Thyroid gland (tissue), 4 donors: ENCODE results near the gene RFX2. TPM values are rescaled to one million over a fixed set of nuclear protein-coding genes. Genes with fewer than 3 reads are reported as not detected.
A peak's percentile ranks its signal among the peaks of the same experiment; 100 is the strongest.

ENCODE experiments used
- DNase-seq, 2 donors: peaks; one replicate each; pipeline ENCODE4 v3.0.0-alpha.2; 2019
- H3K27ac ChIP-seq, 3 donors: fragments of 200-600 bp; sonication (generic); 1 replicate in 2 of 3; 2 replicates in 1 of 3; pipeline ENCODE4 v1.5.1; 2016 to 2019; ENCODE audit warnings: mild to moderate bottlenecking in 1 of 3, moderate library complexity in 1 of 3
- H3K27me3 ChIP-seq: fragments of 200-600 bp; sonication (generic); one replicate; pipeline ENCODE4 v1.5.1; 2019
- H3K36me3 ChIP-seq, 2 donors: fragments of 200-600 bp; sonication (generic); one replicate each; pipeline ENCODE4 v1.5.1; 2016 to 2019
- H3K4me1 ChIP-seq, 2 donors: fragments of 200-600 bp; sonication (generic); one replicate each; pipeline ENCODE4 v1.5.1; 2017 to 2019
- H3K4me3 ChIP-seq, 3 donors: fragments of 200-600 bp; sonication (generic); replicated peaks in 1 of 3; 1 replicate in 2 of 3; 2 replicates in 1 of 3; pipeline ENCODE4 v1.5.1; 2016; ENCODE audit warnings: mild to moderate bottlenecking in 1 of 3
- H3K9me3 ChIP-seq: fragments of 200-600 bp; sonication (generic); one replicate; pipeline ENCODE4 v1.5.1; 2017
- CTCF ChIP-seq, 6 experiments: fragments of 200-600 bp in 3 of 6; fragments of 450-650 bp in 3 of 6; sonication (generic) in 3 of 6; IDR thresholded peaks; one replicate each; pipeline ENCODE4 v1.5.1; 2016 to 2019; ENCODE audit warnings: antibody characterized with exemption in 6 of 6, mild to moderate bottlenecking in 2 of 6, inconsistent platforms in 1 of 6, moderate library complexity in 1 of 6
- POLR2A ChIP-seq, 2 donors: fragments of 450-650 bp; IDR thresholded peaks; one replicate each; pipeline ENCODE4 v1.6.1; 2017; ENCODE audit warnings: antibody characterized with exemption in 2 of 2, mild to moderate bottlenecking in 2 of 2, moderate library complexity in 1 of 2
- WGBS, 2 donors: methylation state at CpG; one replicate each; pipeline ENCODE4 v1.1.5; 2017; 5-methylcytosine and 5-hydroxymethylcytosine counted together
- intact Hi-C: fragments of 100-400 bp; cut with DNase I; formaldehyde crosslinking; loops from one replicate; pipeline ENCODE4 v1.15.1; 2023
- total RNA-seq, 4 donors: library from RNA; depleted of rRNA; stranded (reverse); fragments of >200 nt; gene quantifications; one replicate each; pipeline ENCODE4 v1.2.3, GENCODE V29; 2016

The RFX2 gene
- total RNA-seq, 4 donors from 2014 or later = 4.1 to 10.6 (median 7.7) TPM

- no peak overlapping the region for H3K4me3 ChIP-seq
- 88 to 91% methylated on average over 13 to 14 of the region's 14 CpGs for WGBS, 2 donors
- intact Hi-C loops = no loop called here
- H3K27ac ChIP-seq = peak overlapping the region; percentile 80 to 84 (median 80)
- DNase-seq = no peak
- TF ChIP-seq POLR2A (IDR thresholded peaks at IDR 0.05) (no peak), CTCF (IDR thresholded peaks at IDR 0.05) (no peak)
- H3K36me3 ChIP-seq = no peaks in the 10 kb centered on the region
- no peaks in the 10 kb centered on the region for H3K27me3 ChIP-seq
- no peaks in the 10 kb centered on the region for H3K9me3 ChIP-seq
- peaks cover 19 to 52% of the 10 kb centered on the region in 2 donors for H3K4me1 ChIP-seq
Observed at GRCh38 chr19:6057651-6058517, 52.4 kb downstream of the RFX2 start.

- intact Hi-C loops = no loop called here
- peaks cover 14 to 44% of the 10 kb centered on the region in 2 donors for H3K4me1 ChIP-seq
- 32 to 34% methylated on average over 25 to 28 of the region's 28 CpGs for WGBS, 2 donors
Observed at GRCh38 chr19:6056801-6057650, 53.3 kb downstream of the RFX2 start.

GRCh38 chr19:6056282-6056741, 54.0 kb downstream of the RFX2 start:
- H3K27me3 ChIP-seq = no peaks in the 10 kb centered on the region
- H3K9me3 ChIP-seq = no peaks in the 10 kb centered on the region
- intact Hi-C loops = no loop called here
- no peak overlapping the region for H3K4me3 ChIP-seq
- peak overlapping the region; percentile 80 to 84 (median 80) for H3K27ac ChIP-seq
- WGBS, 2 donors = 85 to 90% methylated on average over 8 of the region's 8 CpGs
- TF ChIP-seq POLR2A (IDR thresholded peaks at IDR 0.05) (no peak), CTCF (IDR thresholded peaks at IDR 0.05) (no peak)
- no peaks in the 10 kb centered on the region for H3K36me3 ChIP-seq
- no peak for DNase-seq
- H3K4me1 ChIP-seq = peaks cover 14 to 38% of the 10 kb centered on the region in 2 donors

More at GRCh38 chr19:6056801-6057650, 53.3 kb downstream of the RFX2 start:
- Histone ChIP-seq H3K36me3 (no peaks in the 10 kb centered on the region), H3K4me3 (no peak overlapping the region), H3K27ac (peak overlapping the region; percentile 80 to 84 (median 80)), H3K27me3 (no peaks in the 10 kb centered on the region), H3K9me3 (no peaks in the 10 kb centered on the region)
- TF ChIP-seq POLR2A (IDR thresholded peaks at IDR 0.05) (no peak), CTCF (IDR thresholded peaks at IDR 0.05) (no peak)
- peak; percentile 48 to 49 for DNase-seq

GRCh38 chr19:6055013-6055795, 55.1 kb downstream of the RFX2 start:
- H3K27me3 ChIP-seq = no peaks in the 10 kb centered on the region
- no peaks in the 10 kb centered on the region for H3K36me3 ChIP-seq
- DNase-seq = no peak
- H3K27ac ChIP-seq = no peak overlapping the region
- H3K9me3 ChIP-seq = no peaks in the 10 kb centered on the region
- intact Hi-C loops = no loop called here
- TF ChIP-seq POLR2A (IDR thresholded peaks at IDR 0.05) (no peak), CTCF (IDR thresholded peaks at IDR 0.05) (no peak)
- H3K4me1 ChIP-seq = peaks cover 14 to 31% of the 10 kb centered on the region in 2 donors
- WGBS, 2 donors = 94 to 98% methylated on average over 4 of the region's 4 CpGs
- H3K4me3 ChIP-seq = no peak overlapping the region
